K562 (cell line): Measurements from ENCODE around the gene EPHB1.

ENCODE experiments used
- CTCF ChIP-seq, 3 experiments: IDR thresholded peaks in 2 of 3; conservative IDR thresholded peaks in 1 of 3; 2 replicates each; pipeline ENCODE4 v1.5.1; 2011 to 2012; ENCODE audit warnings: low read length in 3 of 3, mild to moderate bottlenecking in 3 of 3, control low read depth in 2 of 3, improper control_type of control experiment in 1 of 3, inconsistent platforms in 1 of 3, low read depth in 1 of 3, mixed read lengths in 1 of 3, moderate library complexity in 1 of 3; ENCODE audit not compliant: insufficient read depth in 2 of 3
- SRSF9 ChIP-seq: fragments of 200-400 bp; formaldehyde crosslinking; IDR thresholded peaks from 2 replicates; pipeline ENCODE4 v1.6.1; 2017; ENCODE audit warnings: low read depth, low read length, borderline replicate concordance
- ZNF253 ChIP-seq: fragments of 250-450 bp; sonication (Bioruptor Pico); conservative IDR thresholded peaks from 2 replicates; pipeline ENCODE4 v1.6.1; 2021; ENCODE audit warnings: mild to moderate bottlenecking

- TF ChIP-seq ZNF253 (CRISPR knock-in tag) (no peak), SRSF9 (no peak), CTCF (IDR thresholded peaks at IDR 0.05 in 2 of 3, conservative IDR thresholded peaks at IDR 0.05 in 1 of 3; ENCODE audit: insufficient read depth in 2 of 3, low read depth in 1 of 3, low read length in 3 of 3) (no peak)
Observed at GRCh38 chr3:135034291-135034768, 239.3 kb downstream of the EPHB1 start.
